GF-D8 (cell line): Measurements from ENCODE around the gene GRIA3.
"Not testable (repeated sequence)": the region's sequence is repeated elsewhere in the genome, so short reads cannot be mapped to it uniquely, and the experiment has no call there.

Source experiments
- DNase-seq: peaks from one replicate; lab custom pipeline; 2025; lab: John Stamatoyannopoulos, UW

Gene GRIA3

DNA sequence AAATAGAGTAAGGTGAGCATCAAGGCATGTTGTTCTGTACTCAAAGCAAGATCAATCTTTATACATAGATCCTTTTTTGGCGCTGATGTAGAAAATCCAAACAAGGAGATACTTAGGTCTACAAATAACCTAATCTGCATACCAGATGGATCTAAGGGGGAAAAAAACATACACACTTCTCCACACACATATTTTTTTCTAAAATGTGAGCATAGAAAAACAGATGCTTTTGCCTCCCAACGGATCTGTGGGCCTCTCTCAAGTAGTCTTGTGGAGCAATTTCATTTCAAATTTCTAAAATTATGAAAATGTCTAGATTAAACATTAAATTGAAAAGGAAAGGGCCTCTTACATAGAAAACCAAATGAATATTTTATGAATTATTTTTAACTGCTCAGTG, 166.1 kb downstream of the GRIA3 start:
- DNase-seq = no peak

- DNase-seq = peak; percentile 13
These were observed 173.9 kb downstream of the GRIA3 start for GRCh38 chrX:123357941-123358340.

GRCh38 chrX:123358457-123358856, 174.4 kb downstream of the GRIA3 start:
- no peak for DNase-seq

DNA sequence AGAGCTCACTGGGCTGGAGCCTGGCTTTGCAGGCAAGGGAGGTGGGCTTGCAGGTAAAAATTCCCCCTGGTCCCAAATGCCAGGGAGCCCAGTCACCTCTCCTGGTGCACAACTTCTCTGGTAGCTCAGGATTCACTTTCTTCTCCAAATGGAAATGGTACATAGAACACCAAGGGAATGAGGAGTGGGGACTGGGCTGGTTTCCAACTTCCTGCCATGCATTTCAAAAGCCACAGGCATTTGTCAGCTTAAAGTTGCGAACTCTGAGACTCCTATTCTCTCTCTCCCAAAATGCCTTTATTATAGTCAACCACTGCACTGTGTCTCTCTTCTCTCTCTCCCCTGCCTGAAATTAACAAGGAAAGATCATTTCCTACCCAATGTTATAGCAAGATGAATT, 177.3 kb downstream of the GRIA3 start:
- DNase-seq = no peak

DNA sequence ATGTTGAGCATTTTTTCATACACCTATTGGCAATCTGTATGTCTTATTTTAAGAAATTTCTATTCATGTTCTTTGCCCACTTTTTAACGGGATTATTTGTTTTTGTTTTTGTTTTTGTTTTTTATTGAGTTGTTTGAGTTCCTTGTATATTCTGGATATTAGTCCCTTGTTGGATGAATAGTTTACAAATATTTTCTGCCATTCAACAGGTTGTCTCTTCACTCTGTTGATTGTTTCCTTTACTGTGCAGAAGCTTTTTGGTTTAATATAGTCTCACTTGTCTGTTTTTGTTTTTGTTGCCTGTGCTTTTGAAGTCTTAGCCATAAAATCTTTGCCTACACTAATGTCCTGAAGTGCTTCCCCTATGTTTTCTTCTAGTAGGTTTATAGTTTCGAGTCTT, 202.1 kb downstream of the GRIA3 start:
- DNase-seq = not testable (repeated sequence)

DNA sequence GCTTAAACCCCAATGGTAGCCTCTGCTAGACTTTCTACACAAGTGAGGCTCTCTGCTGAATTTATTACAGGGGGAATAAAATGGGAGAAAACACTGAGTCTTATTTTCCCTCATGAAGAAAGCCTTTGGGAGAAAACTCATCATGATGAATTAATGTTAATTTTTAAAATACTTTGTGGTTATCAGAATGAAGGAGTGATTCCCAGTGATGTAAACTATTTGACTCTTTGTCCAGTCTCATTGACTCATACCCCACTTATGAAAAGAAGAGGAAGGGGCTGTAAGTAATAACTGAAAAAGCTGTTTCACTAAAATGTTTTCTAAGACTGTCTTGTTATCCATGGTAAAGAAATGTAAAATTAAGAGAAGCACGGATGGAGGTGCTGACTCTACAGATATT, 208.8 kb downstream of the GRIA3 start:
- DNase-seq = no peak

DNA sequence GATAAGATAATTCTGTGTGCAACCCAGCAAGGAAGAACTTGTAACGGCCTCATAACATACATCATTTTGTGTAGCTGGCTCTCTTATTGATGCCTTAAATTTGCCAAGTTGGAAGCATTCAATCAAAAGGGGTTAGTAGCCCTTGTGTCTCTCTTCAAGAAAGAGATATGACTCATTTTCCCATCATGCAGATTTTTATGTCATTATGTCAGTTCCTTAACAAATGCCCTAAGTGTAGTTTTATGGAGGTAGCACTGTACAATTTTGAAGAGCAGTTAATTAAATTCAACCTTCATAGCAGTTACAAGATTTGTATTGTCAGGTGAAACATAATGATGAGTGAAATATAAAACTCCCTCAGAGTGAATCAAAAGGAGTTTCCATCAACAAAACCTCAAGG, 215.6 kb downstream of the GRIA3 start:
- DNase-seq = no peak

GRCh38 chrX:123405231-123405630, 221.2 kb downstream of the GRIA3 start:
- DNase-seq = no peak

- DNase-seq = no peak
These were observed 225.0 kb downstream of the GRIA3 start for GRCh38 chrX:123408821-123409737.

DNA sequence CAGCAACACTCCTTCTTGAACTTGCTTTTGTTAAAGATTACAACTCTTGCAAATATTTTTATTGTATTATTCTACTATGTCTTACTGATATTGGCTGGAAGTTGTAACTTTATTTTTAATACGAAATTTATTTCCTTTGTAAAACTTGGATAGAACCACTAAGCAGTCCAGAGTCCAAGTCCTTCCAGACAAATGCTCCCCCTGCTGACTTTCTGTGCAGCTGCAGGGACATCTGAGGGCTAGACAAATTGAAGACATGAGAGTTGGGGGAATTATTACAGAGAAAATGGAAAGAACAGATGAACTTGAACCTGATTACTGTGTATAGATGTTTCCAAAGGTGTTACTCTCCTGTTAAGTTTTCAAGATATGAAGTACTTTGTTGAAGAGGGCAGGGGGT, 238.8 kb downstream of the GRIA3 start:
- DNase-seq = no peak

- no peak for DNase-seq
These were observed 240.5 kb downstream of the GRIA3 start for GRCh38 chrX:123424546-123424945.

DNA sequence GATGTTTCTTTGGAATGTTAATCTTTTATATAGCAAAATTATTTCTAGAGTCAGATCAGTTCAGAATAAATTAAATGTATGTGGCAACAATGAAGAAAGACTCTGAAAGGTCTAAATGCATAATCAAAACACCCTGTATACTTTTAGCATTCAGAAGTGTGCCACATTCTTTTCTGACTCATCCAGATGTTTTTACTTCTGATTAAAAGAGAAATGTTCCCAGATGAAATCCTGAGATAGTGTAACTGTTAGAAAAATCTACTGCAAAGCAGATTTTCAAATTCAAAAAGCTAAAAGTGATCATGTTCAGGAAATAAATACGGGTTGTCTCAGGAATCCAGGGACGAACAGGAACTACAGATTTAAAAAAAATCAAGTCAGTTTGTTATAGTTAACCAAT, 241.4 kb downstream of the GRIA3 start:
- DNase-seq = no peak

- DNase-seq = no peak
These were observed 241.8 kb downstream of the GRIA3 start for GRCh38 chrX:123425904-123426303.

DNA sequence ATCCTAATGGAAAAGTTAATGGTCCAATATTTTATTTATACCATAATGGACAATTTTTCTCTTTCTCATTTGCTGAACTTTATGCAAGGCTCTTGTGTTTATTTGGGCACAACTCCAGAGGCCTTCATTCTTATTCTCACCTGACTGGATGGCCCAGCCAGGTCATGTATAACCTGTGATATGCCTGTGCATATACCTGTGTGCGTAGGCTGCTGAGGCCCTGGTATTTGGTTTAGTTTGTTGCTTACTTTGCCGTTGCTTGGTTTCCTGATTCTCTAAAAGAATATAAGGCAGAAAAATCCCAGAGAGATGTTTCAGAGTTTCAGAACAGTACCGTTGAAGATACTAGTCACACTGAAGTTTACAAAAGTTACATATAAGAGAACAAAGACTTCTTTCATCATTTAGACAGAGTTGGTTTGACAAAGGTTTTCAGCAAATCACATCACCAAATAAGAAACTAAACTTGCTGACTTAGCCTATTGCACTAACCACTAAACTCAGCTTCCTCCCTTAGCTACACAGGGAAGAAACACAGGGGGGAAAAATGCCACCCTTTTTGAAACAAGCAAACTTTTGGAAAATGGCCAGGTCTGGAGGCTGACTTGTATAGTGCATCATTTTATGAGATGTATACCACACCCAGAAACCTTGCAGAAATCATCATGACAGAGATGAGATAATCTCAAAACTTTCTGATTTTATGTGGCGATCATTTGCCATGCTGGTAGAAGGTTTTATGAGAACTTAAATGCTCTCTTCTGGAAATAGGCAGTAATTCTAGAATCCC, 248.5 kb downstream of the GRIA3 start:
- no peak for DNase-seq

GRCh38 chrX:123436512-123437136, 252.5 kb downstream of the GRIA3 start:
- DNase-seq = no peak

GRCh38 chrX:123439926-123440325, 255.8 kb downstream of the GRIA3 start:
- not testable (repeated sequence) for DNase-seq

DNA sequence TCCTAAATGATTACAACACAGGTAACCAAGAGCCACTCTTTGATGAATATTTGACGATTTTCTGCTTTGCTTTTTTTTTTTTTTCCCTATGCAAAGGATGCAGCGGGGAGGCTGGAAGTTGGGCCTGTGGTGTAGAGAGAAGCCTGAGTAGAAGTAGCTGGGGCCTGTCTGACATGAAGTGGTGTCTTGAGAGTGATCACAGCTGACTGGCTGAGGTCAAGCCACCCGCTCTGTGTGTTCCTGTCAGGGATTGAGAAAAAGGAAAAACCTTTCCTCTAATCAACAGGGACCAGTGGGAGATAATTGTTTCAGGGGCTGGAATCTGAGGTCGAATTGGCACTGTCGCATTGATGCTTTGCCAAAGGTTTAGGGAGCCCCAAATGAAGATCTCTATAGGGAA, 258.7 kb downstream of the GRIA3 start:
- DNase-seq = no peak

GRCh38 chrX:123447506-123447905, 263.4 kb downstream of the GRIA3 start:
- no peak for DNase-seq

GRCh38 chrX:123449335-123449734, 265.3 kb downstream of the GRIA3 start:
- no peak for DNase-seq

GRCh38 chrX:123450222-123450621, 266.1 kb downstream of the GRIA3 start:
- no peak for DNase-seq

DNA sequence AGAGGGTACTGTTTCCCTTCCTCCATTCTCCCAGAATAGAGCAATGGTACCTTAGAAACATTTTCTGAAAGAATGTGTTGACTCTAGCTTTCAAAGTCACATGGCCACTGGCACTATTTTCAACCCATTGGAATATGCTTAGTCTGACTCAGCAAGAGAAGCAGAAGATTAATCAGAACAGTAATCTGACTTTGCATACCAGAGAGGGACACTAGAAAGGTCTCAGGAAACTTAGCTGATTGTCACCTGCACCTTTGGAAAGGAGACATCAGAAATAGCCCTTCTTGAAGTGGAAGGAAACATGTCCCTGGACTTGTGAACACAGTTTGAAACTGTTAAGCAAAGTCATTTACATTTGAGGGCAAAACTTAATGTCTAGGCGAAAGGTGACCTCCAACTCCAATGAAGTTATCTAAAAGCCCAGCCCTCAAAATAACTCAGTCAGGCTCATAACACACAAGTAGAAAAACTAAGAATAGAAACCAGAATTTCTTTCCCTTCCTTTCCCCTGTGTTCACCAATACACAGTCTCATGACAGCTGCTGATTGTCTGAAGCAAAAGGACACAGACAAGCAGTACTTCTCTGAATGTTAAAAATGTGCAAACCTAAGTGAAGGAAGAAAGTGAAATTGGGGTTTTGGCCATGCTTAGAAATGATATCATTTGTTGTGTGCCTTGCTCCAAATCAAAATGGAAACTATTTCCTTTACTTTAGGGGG, 270.8 kb downstream of the GRIA3 start:
- no peak for DNase-seq

- no peak for DNase-seq
These were observed 271.6 kb downstream of the GRIA3 start for GRCh38 chrX:123455693-123456092.
